ENCODE measurements around the gene NTRK1.

NTRK1 gene

GRCh38 chr1:156881101-156881500 lies 20.4 kb downstream of the NTRK1 start:
- DNase-seq (ENCODE audit: low read depth): no peak

DNA sequence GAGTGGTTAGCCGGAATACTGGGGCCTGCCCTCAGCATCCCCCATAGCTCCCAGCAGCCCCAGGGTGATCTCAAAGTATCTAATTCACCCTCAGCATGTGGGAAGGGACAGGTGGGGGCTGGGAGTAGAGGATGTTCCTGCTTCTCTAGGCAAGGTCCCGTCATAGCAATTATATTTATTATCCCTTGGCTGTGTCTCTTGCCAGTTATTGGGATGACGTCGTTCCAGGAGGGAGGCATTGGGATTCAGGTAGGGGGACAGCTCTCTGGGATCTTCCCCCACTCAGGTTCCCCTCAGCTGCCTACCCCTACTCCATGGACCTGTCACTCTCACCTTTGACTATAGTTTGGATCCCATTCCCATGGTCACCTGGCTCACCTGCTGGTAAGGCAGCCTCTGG lies 21.0 kb downstream of the NTRK1 start:
- DNase-seq (ENCODE audit: low read depth): no peak

DNA sequence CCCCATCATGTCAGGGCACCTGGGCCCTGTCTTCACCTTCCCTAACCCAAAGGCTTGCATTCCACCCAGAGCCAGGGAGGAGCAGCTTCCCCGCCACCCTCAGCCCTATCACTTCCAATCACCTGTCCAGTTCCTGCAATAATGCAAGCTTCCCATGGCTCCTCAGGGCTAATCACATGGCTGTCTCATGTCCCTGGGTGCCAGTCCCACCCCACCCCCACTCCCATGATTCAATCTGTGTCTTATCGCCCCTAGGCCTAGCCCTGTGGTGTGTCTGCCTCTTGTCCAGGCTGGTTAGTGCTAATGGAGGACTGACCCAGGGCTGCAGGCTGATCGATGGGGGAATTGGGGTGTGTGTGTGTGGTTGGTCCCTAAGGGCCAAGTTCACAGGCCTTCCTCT lies 21.9 kb downstream of the NTRK1 start:
- no peak for DNase-seq (ENCODE audit: low read depth)

GRCh38 chr1:156883919-156884318 lies 23.3 kb downstream of the NTRK1 start:
- no peak for DNase-seq (ENCODE audit: low read depth)

GRCh38 chr1:156884560-156885184 lies 24.0 kb downstream of the NTRK1 start:
- no peak for DNase-seq (ENCODE audit: low read depth)

DNA sequence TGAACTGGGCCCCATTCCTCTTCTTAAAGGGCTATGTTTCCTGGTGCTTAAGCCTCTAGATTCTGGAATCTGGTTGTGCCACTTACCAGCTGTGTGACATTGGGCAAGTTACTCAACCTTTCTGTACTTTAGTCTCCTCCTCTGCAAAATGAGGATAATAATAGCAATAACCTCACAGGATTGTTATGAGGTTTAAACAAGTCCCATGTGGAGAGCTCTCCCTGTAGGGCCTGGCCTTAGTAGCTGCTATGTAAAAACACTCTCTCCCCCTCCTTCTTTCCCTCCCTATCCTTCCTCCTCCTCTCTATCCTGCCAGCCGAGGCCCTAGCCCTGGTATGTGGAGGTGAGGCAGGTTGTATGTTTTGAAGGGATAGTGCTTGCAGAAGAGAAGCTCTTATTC lies 24.6 kb downstream of the NTRK1 start:
- no peak for DNase-seq (ENCODE audit: low read depth)

DNA sequence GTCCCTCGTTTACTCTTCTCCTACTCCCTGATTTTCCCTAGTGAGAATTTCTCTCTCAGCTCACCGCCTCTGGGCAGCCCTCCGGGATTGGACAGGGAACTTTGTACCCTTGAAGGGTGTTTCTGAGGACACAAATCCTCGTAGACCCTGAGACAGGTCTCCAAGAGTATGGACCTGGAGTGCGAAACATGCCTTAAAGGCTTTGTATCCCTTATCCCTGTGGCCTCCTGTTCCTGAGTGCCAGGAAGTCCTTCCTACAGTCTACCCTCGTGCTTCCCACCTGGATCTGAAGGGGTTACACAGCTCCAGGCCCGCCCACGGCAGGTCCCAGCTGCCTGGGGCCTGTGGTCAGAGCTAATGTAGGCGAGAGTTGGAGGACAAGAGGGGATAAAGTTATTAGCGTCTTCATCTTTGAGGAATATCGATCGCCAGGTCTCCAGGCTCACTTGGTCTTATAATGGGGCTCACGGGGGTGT lies 25.3 kb downstream of the NTRK1 start:
- DNase-seq (ENCODE audit: low read depth): no peak

DNA sequence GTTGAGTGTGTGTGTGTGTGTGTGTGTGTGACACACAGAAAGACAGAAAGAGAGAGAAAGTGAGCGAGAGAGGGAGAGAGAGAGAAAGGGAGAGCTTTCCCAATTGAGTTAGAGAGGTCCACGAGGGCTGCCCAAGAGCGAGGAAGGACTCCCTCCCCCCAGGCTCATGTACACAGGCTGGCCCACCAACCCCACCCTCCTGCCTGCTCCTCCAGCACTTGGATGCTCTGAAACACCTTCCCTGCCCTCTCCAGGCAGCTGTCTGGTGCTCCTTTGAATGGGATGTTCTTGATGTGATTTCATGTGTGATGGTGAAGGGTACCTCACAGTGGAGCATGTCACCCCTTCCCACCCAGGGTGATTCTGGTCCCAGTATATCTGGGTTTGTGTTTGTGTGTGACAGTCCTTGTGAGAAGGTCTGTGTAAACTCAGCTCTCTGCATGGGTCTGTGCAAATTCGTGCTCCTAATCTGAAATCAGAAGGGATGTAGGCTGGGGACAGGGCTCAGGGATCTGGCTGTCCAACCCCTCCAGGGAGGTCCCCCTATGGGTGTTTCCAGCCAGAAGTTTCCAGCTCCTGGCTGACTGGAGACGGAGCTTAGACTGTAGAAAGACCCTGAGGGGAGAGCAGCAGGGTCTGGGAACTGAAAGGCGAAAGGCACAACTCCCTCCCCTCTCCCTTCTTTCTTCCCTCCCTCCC lies 26.1 kb downstream of the NTRK1 start:
- no peak for DNase-seq (ENCODE audit: low read depth)

GRCh38 chr1:156887317-156887716 lies 26.7 kb downstream of the NTRK1 start:
- no peak for DNase-seq (ENCODE audit: low read depth)

GRCh38 chr1:156887734-156888133 lies 27.1 kb downstream of the NTRK1 start:
- no peak for DNase-seq (ENCODE audit: low read depth)

DNA sequence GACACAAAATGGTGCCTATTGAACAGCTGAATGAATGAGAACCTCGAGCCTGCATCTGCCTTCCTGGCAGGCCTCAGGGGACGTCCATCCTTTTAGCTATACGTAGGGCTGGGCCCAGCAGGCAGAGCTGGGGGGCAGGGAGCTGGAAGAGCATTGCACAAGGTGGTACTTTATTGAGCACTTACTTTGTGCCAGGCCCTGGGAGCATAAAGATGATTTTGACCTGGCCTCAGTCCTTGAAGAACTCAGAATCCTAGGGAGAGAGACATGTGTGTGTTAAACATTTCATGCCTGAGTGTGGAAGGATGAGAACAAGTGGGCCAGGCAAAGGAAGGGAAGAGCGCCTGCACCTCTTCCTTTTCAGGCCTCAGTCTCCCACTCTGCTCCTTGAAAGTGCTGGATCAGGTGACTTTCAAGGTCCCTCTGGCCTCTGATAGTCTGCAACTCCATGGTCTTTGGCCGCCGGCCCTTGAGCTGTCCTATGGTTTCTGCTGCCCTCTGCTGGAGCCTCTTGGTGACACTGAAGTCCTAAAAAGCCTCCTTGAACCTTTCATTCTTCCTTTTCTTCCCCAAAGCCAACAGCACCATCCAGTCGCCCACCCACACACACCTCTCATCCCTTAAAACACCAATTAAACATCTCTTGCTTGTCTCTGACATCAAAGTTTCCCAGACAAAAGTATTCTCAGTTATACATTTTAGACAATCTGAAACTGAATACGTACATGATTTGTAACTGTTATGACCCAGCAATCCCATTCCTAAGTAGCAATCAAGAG lies 29.3 kb downstream of the NTRK1 start:
- DNase-seq (ENCODE audit: low read depth): peak; percentile 32

DNA sequence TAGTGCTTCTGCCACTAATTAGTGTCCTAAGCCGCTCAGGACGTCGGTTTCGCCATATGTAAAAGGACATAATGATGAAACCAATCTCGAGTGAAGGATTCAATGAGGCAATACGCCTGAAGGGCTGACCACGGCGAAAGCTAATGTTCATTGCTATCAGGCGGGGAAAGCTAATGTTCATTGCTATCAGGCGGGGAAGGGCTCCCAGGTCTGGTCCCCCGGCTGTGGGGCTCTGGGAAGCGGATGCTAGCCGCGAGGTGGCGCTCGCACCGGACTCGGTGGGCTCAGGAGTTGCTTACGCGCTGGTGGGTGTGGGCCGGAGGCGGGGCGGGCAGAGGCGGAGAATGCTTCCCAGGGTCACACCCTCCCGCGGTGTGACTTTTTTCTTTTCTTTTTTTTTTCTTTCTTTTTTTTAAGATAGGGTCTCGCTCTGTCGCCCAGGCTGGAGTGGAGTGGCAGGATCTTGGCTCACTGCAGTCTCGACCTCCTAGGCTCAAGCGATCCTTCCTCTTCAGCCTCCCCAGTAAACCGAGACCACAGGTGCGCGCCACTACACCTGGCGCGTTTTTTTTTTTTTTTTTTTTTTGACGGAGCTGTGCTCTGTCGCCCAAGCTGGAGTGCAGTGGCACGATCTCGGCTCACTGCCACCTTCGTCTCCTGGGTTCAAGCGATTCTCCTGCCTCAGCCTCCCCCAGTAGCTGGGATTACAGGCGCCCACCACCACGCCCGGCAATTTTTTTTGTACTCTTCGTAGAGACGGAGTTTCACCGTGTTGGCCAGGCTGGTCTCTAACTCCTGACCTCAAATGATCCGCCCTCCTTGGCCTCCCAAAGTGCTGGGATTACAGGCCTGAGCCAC lies 31.8 kb downstream of the NTRK1 start:
- peak; percentile 76 for DNase-seq (ENCODE audit: low read depth)

- DNase-seq (ENCODE audit: low read depth): no peak
Measured at GRCh38 chr1:156893048-156893953, 32.6 kb downstream of the NTRK1 start, which contains the start of gene PEAR1. PEAR1 (plus strand) TSS chr1:156893718; CDS start chr1:156903927, 10,209 bp downstream.

DNA sequence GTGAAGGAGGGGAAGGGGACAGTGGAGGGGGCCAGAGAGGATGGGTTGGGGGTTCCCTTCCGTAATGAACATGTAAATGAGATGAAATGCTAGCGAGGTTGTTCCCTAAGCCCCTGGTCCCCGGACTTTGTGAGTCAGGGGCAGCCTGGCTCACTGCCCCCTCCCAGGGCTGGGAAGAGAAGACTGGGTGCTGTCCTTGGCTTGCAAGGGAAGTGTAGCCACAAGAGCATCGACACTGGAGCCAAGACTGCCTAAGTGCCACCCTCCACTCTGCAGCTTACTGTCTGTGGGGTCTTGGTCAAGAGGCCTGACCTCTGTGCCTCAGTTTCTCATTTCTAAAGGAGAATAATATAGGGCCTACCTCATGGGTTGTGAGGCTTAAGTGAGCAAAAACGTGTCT lies 33.3 kb downstream of the NTRK1 start:
- no peak for DNase-seq (ENCODE audit: low read depth)

DNA sequence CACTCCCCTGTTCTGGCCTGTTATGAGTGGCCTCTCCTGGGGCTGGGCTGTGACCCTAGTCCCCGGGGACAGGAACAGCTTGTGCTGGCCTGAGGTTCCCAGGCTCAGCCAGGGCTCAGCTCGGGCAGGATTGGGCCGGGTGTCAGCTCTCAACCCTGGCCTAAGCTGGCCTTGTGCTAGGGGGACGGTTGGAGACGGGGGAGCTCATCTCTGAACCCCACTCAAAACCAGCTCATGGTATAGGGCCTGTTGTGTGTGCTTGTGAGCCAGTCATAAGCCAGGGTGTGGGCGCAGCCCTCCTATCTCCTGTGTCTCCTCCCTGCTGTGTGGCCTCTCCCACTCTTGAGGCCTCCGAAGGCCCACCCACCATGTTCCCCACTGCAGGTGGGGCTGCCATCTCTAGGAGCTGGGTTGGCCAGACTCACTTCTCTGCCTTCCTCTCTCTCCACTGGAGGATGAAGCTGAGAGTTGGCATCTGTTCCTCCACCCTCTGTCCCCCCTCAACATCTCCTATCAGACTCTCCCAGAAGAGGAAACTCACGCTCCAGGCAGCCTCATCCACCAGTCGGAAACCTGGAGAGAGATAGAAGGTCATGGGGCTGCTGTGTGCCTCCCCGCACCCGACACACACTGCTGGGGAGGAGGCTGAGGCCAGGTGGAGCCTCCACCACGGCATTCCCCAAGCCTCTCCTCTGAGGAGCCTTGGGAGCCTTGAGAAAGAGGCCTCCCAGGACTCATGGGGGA lies 34.2 kb downstream of the NTRK1 start:
- no peak for DNase-seq (ENCODE audit: low read depth)

GRCh38 chr1:156895455-156895812 lies 34.8 kb downstream of the NTRK1 start:
- DNase-seq (ENCODE audit: low read depth): no peak

- no peak for DNase-seq (ENCODE audit: low read depth)
Measured at GRCh38 chr1:156895927-156896326, 35.3 kb downstream of the NTRK1 start.

GRCh38 chr1:156896490-156897033 lies 35.9 kb downstream of the NTRK1 start:
- DNase-seq (ENCODE audit: low read depth): no peak

DNA sequence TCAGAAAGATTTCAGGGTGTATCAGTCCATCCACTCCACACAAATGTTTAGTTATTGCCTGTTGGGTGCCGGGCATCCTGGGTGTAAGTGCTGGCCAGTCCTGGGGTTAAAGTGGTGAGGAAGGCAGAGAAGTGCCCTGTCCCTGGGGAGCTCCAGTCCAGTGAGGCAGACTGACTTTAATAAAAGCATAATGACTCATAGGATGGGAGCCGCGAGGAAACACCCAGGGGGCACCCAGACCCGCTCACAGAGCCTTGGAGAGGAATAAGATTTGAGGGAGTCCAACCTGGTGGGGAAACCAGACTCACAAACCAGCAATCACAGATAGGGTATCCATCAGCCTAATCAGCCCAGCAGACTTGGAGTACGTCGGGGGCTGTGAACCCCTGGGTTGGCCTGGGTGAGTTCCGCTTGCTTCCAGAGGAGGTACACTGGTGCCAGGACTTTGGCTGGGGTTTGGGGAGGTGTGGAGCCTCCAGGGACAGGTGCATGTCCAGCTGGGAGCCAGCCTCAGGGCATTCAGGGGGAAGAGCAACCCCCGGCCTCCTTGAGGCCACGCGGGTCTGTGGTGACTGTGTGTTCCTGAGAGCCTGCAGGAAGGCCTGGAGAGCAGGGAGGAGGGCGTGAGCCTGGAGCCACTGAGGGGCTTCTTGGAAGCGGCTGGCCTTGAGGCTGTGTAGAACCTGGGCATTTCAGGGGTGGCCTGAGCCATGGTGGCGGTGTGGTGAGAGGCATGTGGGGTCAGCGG lies 36.6 kb downstream of the NTRK1 start:
- DNase-seq (ENCODE audit: low read depth): no peak
